ENCODE measurements around the gene LRP8. TPM values are rescaled to one million over a fixed set of nuclear protein-coding genes. Genes with fewer than 3 reads are reported as not detected.

Gene LRP8
- total and polyA plus RNA-seq, 9 of the 15 experiments (the other 6 are each of a cell fraction or from before 2014, with no cell fraction given) = 7.1 to 56.1 (median 31.3) TPM

DNA sequence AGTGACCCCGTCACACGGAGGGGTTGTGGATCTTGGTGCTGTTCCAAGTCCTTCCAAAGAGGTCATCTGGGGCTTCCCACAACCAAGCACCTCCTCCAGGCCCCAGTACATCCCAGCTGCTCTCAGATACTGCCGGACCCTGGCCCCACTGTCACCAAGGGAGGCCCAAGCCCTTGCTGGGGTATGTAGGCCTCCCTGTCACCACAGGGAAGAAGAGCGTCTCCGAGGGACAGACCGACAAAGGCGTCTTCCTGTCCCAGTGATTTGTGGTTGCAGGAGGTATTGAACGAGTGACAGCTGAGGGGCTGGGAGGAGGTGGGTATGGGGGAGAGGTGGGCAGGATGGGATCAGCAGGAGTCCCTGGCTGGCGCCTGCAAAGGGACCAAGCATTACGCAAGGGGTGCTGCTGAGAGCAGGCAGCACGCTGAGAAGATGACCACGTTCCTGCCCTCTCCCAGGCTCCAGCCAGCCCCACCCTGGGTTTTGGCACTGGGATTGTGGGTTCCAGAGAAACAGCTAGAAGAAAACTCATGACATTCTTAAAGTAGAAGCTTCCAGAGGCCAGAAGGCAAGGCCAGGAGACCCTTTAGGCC lies 29.7 kb downstream of the LRP8 start:
- no TSS peak for BruUV-seq (replicated peaks)
- H3K27ac ChIP-seq (ENCODE audit: extremely low read depth, low read depth, low read length) = no peak overlapping the region
- intact Hi-C loops (cut with micrococcal nuclease) = no loop called here
- in situ Hi-C loops (cut with MboI) = no loop called here
- peaks cover 2 to 35% of the 10 kb centered on the region in 2 experiments; a peak in 3 of 5 replicates for H3K4me1 ChIP-seq (replicated peaks in 1 of 2; ENCODE audit: control insufficient read depth in 2 of 2, insufficient read depth in 2 of 2, low read length in 2 of 2)
- ChIA-PET CTCF (ENCODE audit: low intra/inter-chr PET ratio) (no interaction called here), POLR2A (interaction anchor here (0.6 to 1.0 kb wide), 3 partner anchors 14 to 198 kb away, joined by 3 read pairs; no protein-coding TSS in a partner anchor)
- no peak overlapping the region for H2AFZ ChIP-seq (ENCODE audit: low read depth, low read length)
- no peak for FAIRE-seq
- peak overlapping the region in 1 of 2 experiments; percentile 62; a peak in 2 of 4 replicates for H3K9ac ChIP-seq (ENCODE audit: insufficient read depth in 1 of 2, low read depth in 2 of 2, low read length in 2 of 2)
- H3K9me1 ChIP-seq (ENCODE audit: control insufficient read depth, insufficient read depth, low read length) = peaks cover 16% of the 10 kb centered on the region
- no peaks in the 10 kb centered on the region for H3K27me3 ChIP-seq (ENCODE audit: control insufficient read depth in 2 of 2, insufficient read depth in 2 of 2, low read length in 2 of 2)
- H3K4me2 ChIP-seq (ENCODE audit: insufficient read depth, low read length) = no peak overlapping the region
- H4K20me1 ChIP-seq (replicated peaks; ENCODE audit: control insufficient read depth, insufficient read depth, low read length) = peaks cover 41% of the 10 kb centered on the region
- H3K4me3 ChIP-seq = no peak overlapping the region
- WGBS (ENCODE audit: insufficient coverage, low coverage, missing lambda C conversion rate) = 72% methylated on average over 11 of the region's 12 CpGs
- peaks cover 25% of the 10 kb centered on the region for H3K79me2 ChIP-seq (ENCODE audit: control insufficient read depth, insufficient read depth, low read length)
- DNase-seq (ENCODE audit: extremely low read depth in 1 of 4, low spot score in 3 of 4) = no peak
- TF ChIP-seq DPF2 (IDR thresholded peaks at IDR 0.05) (no peak), MTA2 (IDR thresholded peaks at IDR 0.05; ENCODE audit: low read depth) (no peak), SMARCA5 (IDR thresholded peaks at IDR 0.05) (no peak), KDM1A (IDR thresholded peaks at IDR 0.05) (no peak), LARP7 (IDR thresholded peaks at IDR 0.05) (no peak), JUNB (CRISPR knock-in tag; conservative IDR thresholded peaks at IDR 0.05) (no peak)
- TF ChIP-seq, protein P1, sequence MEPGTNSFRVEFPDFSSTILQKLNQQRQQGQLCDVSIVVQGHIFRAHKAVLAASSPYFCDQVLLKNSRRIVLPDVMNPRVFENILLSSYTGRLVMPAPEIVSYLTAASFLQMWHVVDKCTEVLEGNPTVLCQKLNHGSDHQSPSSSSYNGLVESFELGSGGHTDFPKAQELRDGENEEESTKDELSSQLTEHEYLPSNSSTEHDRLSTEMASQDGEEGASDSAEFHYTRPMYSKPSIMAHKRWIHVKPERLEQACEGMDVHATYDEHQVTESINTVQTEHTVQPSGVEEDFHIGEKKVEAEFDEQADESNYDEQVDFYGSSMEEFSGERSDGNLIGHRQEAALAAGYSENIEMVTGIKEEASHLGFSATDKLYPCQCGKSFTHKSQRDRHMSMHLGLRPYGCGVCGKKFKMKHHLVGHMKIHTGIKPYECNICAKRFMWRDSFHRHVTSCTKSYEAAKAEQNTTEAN (CRISPR knock-in tag; IDR thresholded peaks at IDR 0.05) = no peak
- TF ChIP-seq, protein P2, sequence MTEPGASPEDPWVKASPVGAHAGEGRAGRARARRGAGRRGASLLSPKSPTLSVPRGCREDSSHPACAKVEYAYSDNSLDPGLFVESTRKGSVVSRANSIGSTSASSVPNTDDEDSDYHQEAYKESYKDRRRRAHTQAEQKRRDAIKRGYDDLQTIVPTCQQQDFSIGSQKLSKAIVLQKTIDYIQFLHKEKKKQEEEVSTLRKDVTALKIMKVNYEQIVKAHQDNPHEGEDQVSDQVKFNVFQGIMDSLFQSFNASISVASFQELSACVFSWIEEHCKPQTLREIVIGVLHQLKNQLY (CRISPR knock-in tag; conservative IDR thresholded peaks at IDR 0.05) = no peak
- TF ChIP-seq, protein P3, sequence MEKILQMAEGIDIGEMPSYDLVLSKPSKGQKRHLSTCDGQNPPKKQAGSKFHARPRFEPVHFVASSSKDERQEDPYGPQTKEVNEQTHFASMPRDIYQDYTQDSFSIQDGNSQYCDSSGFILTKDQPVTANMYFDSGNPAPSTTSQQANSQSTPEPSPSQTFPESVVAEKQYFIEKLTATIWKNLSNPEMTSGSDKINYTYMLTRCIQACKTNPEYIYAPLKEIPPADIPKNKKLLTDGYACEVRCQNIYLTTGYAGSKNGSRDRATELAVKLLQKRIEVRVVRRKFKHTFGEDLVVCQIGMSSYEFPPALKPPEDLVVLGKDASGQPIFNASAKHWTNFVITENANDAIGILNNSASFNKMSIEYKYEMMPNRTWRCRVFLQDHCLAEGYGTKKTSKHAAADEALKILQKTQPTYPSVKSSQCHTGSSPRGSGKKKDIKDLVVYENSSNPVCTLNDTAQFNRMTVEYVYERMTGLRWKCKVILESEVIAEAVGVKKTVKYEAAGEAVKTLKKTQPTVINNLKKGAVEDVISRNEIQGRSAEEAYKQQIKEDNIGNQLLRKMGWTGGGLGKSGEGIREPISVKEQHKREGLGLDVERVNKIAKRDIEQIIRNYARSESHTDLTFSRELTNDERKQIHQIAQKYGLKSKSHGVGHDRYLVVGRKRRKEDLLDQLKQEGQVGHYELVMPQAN (IDR thresholded peaks at IDR 0.05; ENCODE audit: borderline replicate concordance) = no peak
- TF ChIP-seq, protein P4, sequence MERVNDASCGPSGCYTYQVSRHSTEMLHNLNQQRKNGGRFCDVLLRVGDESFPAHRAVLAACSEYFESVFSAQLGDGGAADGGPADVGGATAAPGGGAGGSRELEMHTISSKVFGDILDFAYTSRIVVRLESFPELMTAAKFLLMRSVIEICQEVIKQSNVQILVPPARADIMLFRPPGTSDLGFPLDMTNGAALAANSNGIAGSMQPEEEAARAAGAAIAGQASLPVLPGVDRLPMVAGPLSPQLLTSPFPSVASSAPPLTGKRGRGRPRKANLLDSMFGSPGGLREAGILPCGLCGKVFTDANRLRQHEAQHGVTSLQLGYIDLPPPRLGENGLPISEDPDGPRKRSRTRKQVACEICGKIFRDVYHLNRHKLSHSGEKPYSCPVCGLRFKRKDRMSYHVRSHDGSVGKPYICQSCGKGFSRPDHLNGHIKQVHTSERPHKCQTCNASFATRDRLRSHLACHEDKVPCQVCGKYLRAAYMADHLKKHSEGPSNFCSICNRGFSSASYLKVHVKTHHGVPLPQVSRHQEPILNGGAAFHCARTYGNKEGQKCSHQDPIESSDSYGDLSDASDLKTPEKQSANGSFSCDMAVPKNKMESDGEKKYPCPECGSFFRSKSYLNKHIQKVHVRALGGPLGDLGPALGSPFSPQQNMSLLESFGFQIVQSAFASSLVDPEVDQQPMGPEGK (CRISPR knock-in tag; IDR thresholded peaks at IDR 0.05; ENCODE audit: borderline replicate concordance) = no peak
- TF ChIP-seq, protein P5, sequence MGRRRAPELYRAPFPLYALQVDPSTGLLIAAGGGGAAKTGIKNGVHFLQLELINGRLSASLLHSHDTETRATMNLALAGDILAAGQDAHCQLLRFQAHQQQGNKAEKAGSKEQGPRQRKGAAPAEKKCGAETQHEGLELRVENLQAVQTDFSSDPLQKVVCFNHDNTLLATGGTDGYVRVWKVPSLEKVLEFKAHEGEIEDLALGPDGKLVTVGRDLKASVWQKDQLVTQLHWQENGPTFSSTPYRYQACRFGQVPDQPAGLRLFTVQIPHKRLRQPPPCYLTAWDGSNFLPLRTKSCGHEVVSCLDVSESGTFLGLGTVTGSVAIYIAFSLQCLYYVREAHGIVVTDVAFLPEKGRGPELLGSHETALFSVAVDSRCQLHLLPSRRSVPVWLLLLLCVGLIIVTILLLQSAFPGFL (CRISPR knock-in tag; IDR thresholded peaks at IDR 0.05) = no peak
- peaks cover 20% of the 10 kb centered on the region; the same call in 1 of the 3 replicates for H3K36me3 ChIP-seq (ENCODE audit: control insufficient read depth, insufficient read depth, low read length)
- no peak for ATAC-seq
- no peaks in the 10 kb centered on the region for H3K9me3 ChIP-seq (replicated peaks; ENCODE audit: control insufficient read depth, insufficient read depth, low read depth, low read length)

Data from K562 (cell line).